ENCODE measurements around the gene MTR. TPM values are rescaled to one million over a fixed set of nuclear protein-coding genes. Genes with fewer than 3 reads are reported as not detected.

The MTR gene
- total RNA-seq, 1 experiment from 2014 or later: 27.5 TPM

DNA sequence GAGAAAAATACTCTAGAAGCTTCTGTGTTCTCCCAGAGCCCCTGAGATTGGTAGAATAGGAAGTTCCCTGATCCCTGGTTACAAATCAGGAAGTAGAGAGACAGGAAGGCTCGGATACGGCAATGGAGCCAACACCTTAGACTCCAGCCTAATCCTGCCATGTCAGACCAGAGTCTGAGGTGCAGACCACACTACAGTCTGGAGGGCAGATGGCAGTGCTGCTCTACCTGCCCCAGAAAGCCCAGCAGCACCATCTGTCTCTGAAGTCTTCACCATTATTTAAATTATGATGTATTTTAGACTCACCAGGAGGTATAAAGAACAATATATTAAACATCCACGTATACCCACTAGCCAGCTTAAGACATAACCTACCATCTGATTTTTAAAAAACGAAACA, 93.0 kb downstream of the MTR start (continued):
- TF ChIP-seq CBFB (CRISPR knock-in tag; IDR thresholded peaks at IDR 0.05; ENCODE audit: low read depth): no peak
- TF ChIP-seq, protein P1, sequence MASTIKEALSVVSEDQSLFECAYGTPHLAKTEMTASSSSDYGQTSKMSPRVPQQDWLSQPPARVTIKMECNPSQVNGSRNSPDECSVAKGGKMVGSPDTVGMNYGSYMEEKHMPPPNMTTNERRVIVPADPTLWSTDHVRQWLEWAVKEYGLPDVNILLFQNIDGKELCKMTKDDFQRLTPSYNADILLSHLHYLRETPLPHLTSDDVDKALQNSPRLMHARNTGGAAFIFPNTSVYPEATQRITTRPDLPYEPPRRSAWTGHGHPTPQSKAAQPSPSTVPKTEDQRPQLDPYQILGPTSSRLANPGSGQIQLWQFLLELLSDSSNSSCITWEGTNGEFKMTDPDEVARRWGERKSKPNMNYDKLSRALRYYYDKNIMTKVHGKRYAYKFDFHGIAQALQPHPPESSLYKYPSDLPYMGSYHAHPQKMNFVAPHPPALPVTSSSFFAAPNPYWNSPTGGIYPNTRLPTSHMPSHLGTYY (CRISPR knock-in tag; IDR thresholded peaks at IDR 0.05): no peak
- TF ChIP-seq ZNF396 (CRISPR knock-in tag; IDR thresholded peaks at IDR 0.05; ENCODE audit: borderline replicate concordance): no peak
- TF ChIP-seq, protein P2, sequence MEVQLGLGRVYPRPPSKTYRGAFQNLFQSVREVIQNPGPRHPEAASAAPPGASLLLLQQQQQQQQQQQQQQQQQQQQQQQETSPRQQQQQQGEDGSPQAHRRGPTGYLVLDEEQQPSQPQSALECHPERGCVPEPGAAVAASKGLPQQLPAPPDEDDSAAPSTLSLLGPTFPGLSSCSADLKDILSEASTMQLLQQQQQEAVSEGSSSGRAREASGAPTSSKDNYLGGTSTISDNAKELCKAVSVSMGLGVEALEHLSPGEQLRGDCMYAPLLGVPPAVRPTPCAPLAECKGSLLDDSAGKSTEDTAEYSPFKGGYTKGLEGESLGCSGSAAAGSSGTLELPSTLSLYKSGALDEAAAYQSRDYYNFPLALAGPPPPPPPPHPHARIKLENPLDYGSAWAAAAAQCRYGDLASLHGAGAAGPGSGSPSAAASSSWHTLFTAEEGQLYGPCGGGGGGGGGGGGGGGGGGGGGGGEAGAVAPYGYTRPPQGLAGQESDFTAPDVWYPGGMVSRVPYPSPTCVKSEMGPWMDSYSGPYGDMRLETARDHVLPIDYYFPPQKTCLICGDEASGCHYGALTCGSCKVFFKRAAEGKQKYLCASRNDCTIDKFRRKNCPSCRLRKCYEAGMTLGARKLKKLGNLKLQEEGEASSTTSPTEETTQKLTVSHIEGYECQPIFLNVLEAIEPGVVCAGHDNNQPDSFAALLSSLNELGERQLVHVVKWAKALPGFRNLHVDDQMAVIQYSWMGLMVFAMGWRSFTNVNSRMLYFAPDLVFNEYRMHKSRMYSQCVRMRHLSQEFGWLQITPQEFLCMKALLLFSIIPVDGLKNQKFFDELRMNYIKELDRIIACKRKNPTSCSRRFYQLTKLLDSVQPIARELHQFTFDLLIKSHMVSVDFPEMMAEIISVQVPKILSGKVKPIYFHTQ (CRISPR knock-in tag; IDR thresholded peaks at IDR 0.05): no peak
- TF ChIP-seq RELA (CRISPR knock-in tag; IDR thresholded peaks at IDR 0.05; ENCODE audit: borderline replicate concordance): no peak
- no peak for TF ChIP-seq GRHL2 (CRISPR knock-in tag; IDR thresholded peaks at IDR 0.05; ENCODE audit: insufficient replicate concordance, severe bottlenecking)
- TF ChIP-seq OVOL2 (CRISPR knock-in tag; IDR thresholded peaks at IDR 0.05; ENCODE audit: borderline replicate concordance): no peak
- TF ChIP-seq FOXJ3 (CRISPR knock-in tag; IDR thresholded peaks at IDR 0.05; ENCODE audit: borderline replicate concordance): no peak
- no peak for TF ChIP-seq NFYB (CRISPR knock-in tag; conservative IDR thresholded peaks at IDR 0.05; ENCODE audit: low read depth)
- no peak for TF ChIP-seq PRRX2 (CRISPR knock-in tag; IDR thresholded peaks at IDR 0.05)
- no peak for TF ChIP-seq E2F5 (CRISPR knock-in tag; IDR thresholded peaks at IDR 0.05)
- no peak for TF ChIP-seq ETV6 (CRISPR knock-in tag; IDR thresholded peaks at IDR 0.05)

DNA sequence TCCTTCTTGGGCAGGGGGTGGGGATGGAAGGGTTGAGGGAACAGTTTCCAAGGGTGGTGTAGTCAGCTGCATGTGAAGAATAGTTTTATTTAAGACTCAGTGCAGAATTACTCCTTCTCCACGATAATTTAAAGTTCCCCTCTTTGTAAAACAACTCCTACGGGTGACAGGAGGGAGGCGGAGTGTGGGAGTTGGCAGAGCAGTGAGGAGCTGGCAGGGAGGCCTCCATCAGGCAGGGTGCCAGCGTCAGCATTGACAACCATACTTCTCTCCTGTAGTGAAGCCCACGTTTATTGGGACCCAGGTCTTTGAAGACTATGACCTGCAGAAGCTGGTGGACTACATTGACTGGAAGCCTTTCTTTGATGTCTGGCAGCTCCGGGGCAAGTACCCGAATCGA, 93.8 kb downstream of the MTR start:
- CTCF ChIA-PET: no interaction called here
- no peak for ATAC-seq

More for the DNA sequence above, 93.8 kb downstream of the MTR start:
- H3K4me3 Mint-ChIP-seq: no peak overlapping the region
- POLR2A ChIA-PET: no interaction called here
- H3K4me1 Mint-ChIP-seq: no peaks in the 10 kb centered on the region
- H3K9me3 Mint-ChIP-seq: no peaks in the 10 kb centered on the region
- no peak for DNase-seq (ENCODE audit: low spot score)
- H3K36me3 Mint-ChIP-seq: peaks cover 49% of the 10 kb centered on the region
- no peak for TF ChIP-seq ESRRA (CRISPR knock-in tag; IDR thresholded peaks at IDR 0.05; ENCODE audit: borderline replicate concordance)
- no peak for TF ChIP-seq ZNF317 (CRISPR knock-in tag; IDR thresholded peaks at IDR 0.05; ENCODE audit: borderline replicate concordance, low read depth)
- TF ChIP-seq OVOL2 (CRISPR knock-in tag; IDR thresholded peaks at IDR 0.05; ENCODE audit: borderline replicate concordance): no peak
- TF ChIP-seq EMX1 (CRISPR knock-in tag; IDR thresholded peaks at IDR 0.05): no peak
- TF ChIP-seq SMAD4 (CRISPR knock-in tag; IDR thresholded peaks at IDR 0.05): no peak
- TF ChIP-seq, protein P3, sequence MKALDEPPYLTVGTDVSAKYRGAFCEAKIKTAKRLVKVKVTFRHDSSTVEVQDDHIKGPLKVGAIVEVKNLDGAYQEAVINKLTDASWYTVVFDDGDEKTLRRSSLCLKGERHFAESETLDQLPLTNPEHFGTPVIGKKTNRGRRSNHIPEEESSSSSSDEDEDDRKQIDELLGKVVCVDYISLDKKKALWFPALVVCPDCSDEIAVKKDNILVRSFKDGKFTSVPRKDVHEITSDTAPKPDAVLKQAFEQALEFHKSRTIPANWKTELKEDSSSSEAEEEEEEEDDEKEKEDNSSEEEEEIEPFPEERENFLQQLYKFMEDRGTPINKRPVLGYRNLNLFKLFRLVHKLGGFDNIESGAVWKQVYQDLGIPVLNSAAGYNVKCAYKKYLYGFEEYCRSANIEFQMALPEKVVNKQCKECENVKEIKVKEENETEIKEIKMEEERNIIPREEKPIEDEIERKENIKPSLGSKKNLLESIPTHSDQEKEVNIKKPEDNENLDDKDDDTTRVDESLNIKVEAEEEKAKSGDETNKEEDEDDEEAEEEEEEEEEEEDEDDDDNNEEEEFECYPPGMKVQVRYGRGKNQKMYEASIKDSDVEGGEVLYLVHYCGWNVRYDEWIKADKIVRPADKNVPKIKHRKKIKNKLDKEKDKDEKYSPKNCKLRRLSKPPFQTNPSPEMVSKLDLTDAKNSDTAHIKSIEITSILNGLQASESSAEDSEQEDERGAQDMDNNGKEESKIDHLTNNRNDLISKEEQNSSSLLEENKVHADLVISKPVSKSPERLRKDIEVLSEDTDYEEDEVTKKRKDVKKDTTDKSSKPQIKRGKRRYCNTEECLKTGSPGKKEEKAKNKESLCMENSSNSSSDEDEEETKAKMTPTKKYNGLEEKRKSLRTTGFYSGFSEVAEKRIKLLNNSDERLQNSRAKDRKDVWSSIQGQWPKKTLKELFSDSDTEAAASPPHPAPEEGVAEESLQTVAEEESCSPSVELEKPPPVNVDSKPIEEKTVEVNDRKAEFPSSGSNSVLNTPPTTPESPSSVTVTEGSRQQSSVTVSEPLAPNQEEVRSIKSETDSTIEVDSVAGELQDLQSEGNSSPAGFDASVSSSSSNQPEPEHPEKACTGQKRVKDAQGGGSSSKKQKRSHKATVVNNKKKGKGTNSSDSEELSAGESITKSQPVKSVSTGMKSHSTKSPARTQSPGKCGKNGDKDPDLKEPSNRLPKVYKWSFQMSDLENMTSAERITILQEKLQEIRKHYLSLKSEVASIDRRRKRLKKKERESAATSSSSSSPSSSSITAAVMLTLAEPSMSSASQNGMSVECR (CRISPR knock-in tag; IDR thresholded peaks at IDR 0.05; ENCODE audit: borderline replicate concordance): no peak
- TF ChIP-seq, protein P1 (CRISPR knock-in tag; IDR thresholded peaks at IDR 0.05): no peak
- no peak for TF ChIP-seq JUN (CRISPR knock-in tag; IDR thresholded peaks at IDR 0.05)
- no peak for TF ChIP-seq ZNF671 (CRISPR knock-in tag; IDR thresholded peaks at IDR 0.05)
- TF ChIP-seq NR2C2 (CRISPR knock-in tag; IDR thresholded peaks at IDR 0.05): no peak
- no peak overlapping the region for H3K27ac Mint-ChIP-seq
- no peaks in the 10 kb centered on the region for H3K27me3 Mint-ChIP-seq (ENCODE audit: low read depth)

All from WTC11 (cell line).